Loucy (cell line): Measurements from ENCODE around the gene COBLL1.
A peak's percentile ranks its signal among the peaks of the same experiment; 100 is the strongest.

ENCODE experiments used
- H2AFZ ChIP-seq: fragments of 200-600 bp; sonication (generic); 2 replicates; pipeline ENCODE4 v1.6.0; 2016; ENCODE audit warnings: antibody characterized with exemption, mild to moderate bottlenecking, low read length, moderate library complexity
- H3F3A ChIP-seq: fragments of 200-600 bp; 2 replicates; pipeline ENCODE4 v1.6.0; 2016; ENCODE audit warnings: antibody characterized with exemption, low read depth, mild to moderate bottlenecking
- H3K27me3 ChIP-seq: fragments of 200-600 bp; sonication (generic); 2 replicates; pipeline ENCODE4 v1.6.1; 2014; ENCODE audit warnings: low read length, mild to moderate bottlenecking; ENCODE audit not compliant: insufficient read depth, poor library complexity, severe bottlenecking
- H3K36me3 ChIP-seq: fragments of 200-600 bp; sonication (generic); 2 replicates; pipeline ENCODE4 v1.6.1; 2016; ENCODE audit warnings: low read length; ENCODE audit not compliant: insufficient read depth
- H3K4me1 ChIP-seq: fragments of 200-600 bp; sonication (generic); 2 replicates; pipeline ENCODE4 v1.5.1; 2014; ENCODE audit warnings: low read length, mild to moderate bottlenecking; ENCODE audit not compliant: insufficient read depth, poor library complexity, severe bottlenecking
- H3K4me2 ChIP-seq: fragments of 200-600 bp; sonication (generic); 2 replicates; pipeline ENCODE4 v1.6.0; 2014; ENCODE audit warnings: antibody characterized with exemption, low read length, low read depth, mild to moderate bottlenecking; ENCODE audit not compliant: poor library complexity, severe bottlenecking
- H3K4me3 ChIP-seq: fragments of 200-600 bp; sonication (generic); 2 replicates; pipeline ENCODE4 v1.5.1; 2014; ENCODE audit warnings: low read length, mild to moderate bottlenecking, mixed read lengths; ENCODE audit not compliant: poor library complexity, severe bottlenecking
- H3K79me2 ChIP-seq: fragments of 200-600 bp; sonication (generic); 2 replicates; pipeline ENCODE4 v1.6.1; 2014; ENCODE audit warnings: low read length; ENCODE audit not compliant: insufficient read depth
- H3K9ac ChIP-seq: fragments of 200-600 bp; sonication (generic); 2 replicates; pipeline ENCODE4 v1.6.0; 2014; ENCODE audit warnings: mild to moderate bottlenecking, low read depth, low read length, moderate library complexity; ENCODE audit not compliant: poor library complexity, severe bottlenecking
- H3K9me2 ChIP-seq: fragments of 200-600 bp; sonication (generic); replicated peaks from 2 replicates; pipeline ENCODE4 v1.6.1; 2016; ENCODE audit warnings: low read depth, low read length, mixed read lengths
- H3K9me3 ChIP-seq: fragments of 200-600 bp; sonication (generic); 2 replicates; pipeline ENCODE4 v1.6.1; 2014; ENCODE audit warnings: mild to moderate bottlenecking, antibody characterized with exemption, low read length, low read depth; ENCODE audit not compliant: insufficient read depth
- H4K20me1 ChIP-seq: fragments of 200-600 bp; sonication (generic); 2 replicates; pipeline ENCODE4 v1.6.0; 2014; ENCODE audit warnings: antibody characterized with exemption, low read length, mild to moderate bottlenecking; ENCODE audit not compliant: insufficient read depth, poor library complexity, severe bottlenecking
- EZH2phosphoT487 ChIP-seq: fragments of 200-600 bp; IDR thresholded peaks from 2 replicates; pipeline ENCODE4 v1.6.1; 2018; ENCODE audit warnings: antibody characterized with exemption, mild to moderate bottlenecking, moderate library complexity, borderline replicate concordance
- TF ChIP-seq, protein P1 (sequence below): fragments of 200-600 bp; sonication (generic); conservative IDR thresholded peaks from 2 replicates; pipeline ENCODE4 v1.5.1; 2014; ENCODE audit warnings: mild to moderate bottlenecking, antibody characterized with exemption, low read length

Gene COBLL1

GRCh38 chr2:164816046-164816445, 25.6 kb downstream of the COBLL1 start:
- Histone ChIP-seq H3K27me3 (no peaks in the 10 kb centered on the region), H3K4me3 (no peak overlapping the region), H2AFZ (peak overlapping the region; percentile 44; the same call in 1 of the 2 replicates), H3K9me3 (no peaks in the 10 kb centered on the region), H3F3A (no peaks in the 10 kb centered on the region), H3K9me2 (no peaks in the 10 kb centered on the region), H4K20me1 (no peaks in the 10 kb centered on the region), H3K9ac (no peak overlapping the region), H3K4me2 (no peak overlapping the region), H3K4me1 (no peaks in the 10 kb centered on the region), H3K36me3 (no peaks in the 10 kb centered on the region), H3K79me2 (no peaks in the 10 kb centered on the region)
- TF ChIP-seq, protein P1, sequence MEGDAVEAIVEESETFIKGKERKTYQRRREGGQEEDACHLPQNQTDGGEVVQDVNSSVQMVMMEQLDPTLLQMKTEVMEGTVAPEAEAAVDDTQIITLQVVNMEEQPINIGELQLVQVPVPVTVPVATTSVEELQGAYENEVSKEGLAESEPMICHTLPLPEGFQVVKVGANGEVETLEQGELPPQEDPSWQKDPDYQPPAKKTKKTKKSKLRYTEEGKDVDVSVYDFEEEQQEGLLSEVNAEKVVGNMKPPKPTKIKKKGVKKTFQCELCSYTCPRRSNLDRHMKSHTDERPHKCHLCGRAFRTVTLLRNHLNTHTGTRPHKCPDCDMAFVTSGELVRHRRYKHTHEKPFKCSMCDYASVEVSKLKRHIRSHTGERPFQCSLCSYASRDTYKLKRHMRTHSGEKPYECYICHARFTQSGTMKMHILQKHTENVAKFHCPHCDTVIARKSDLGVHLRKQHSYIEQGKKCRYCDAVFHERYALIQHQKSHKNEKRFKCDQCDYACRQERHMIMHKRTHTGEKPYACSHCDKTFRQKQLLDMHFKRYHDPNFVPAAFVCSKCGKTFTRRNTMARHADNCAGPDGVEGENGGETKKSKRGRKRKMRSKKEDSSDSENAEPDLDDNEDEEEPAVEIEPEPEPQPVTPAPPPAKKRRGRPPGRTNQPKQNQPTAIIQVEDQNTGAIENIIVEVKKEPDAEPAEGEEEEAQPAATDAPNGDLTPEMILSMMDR: no peak
- no peak for TF ChIP-seq EZH2phosphoT487

- H3K9ac ChIP-seq: no peak overlapping the region
- no peaks in the 10 kb centered on the region for H3K36me3 ChIP-seq
- H2AFZ ChIP-seq: no peak overlapping the region
- H4K20me1 ChIP-seq: no peaks in the 10 kb centered on the region
- no peaks in the 10 kb centered on the region for H3K79me2 ChIP-seq
- H3F3A ChIP-seq: no peaks in the 10 kb centered on the region
- no peaks in the 10 kb centered on the region for H3K9me3 ChIP-seq
- no peak overlapping the region for H3K4me2 ChIP-seq
- H3K27me3 ChIP-seq: no peaks in the 10 kb centered on the region
- no peak for TF ChIP-seq EZH2phosphoT487
- TF ChIP-seq, protein P1: no peak
- no peaks in the 10 kb centered on the region for H3K9me2 ChIP-seq
- no peaks in the 10 kb centered on the region for H3K4me1 ChIP-seq
- no peak overlapping the region for H3K4me3 ChIP-seq
Observed at GRCh38 chr2:164815071-164815793, 26.4 kb downstream of the COBLL1 start.

- Histone ChIP-seq H3K9ac (no peak overlapping the region), H2AFZ (no peak overlapping the region), H3K4me3 (no peak overlapping the region), H3F3A (no peaks in the 10 kb centered on the region), H3K27me3 (no peaks in the 10 kb centered on the region), H3K36me3 (no peaks in the 10 kb centered on the region), H3K4me1 (no peaks in the 10 kb centered on the region), H4K20me1 (no peaks in the 10 kb centered on the region), H3K9me2 (no peaks in the 10 kb centered on the region), H3K79me2 (no peaks in the 10 kb centered on the region), H3K4me2 (no peak overlapping the region), H3K9me3 (no peaks in the 10 kb centered on the region)
- TF ChIP-seq, protein P1: no peak
- no peak for TF ChIP-seq EZH2phosphoT487
Observed at GRCh38 chr2:164813535-164813934, 28.1 kb downstream of the COBLL1 start.
